GM12892 (cell line): ENCODE results near the gene CHAD.

ENCODE experiments used
- POLR2A ChIP-seq: IDR thresholded peaks from 2 replicates; pipeline ENCODE4 v1.6.1; 2011; ENCODE audit warnings: low read depth, low read length, control low read depth
- POLR2AphosphoS5 ChIP-seq: IDR thresholded peaks from 2 replicates; pipeline ENCODE4 v1.6.1; 2011; ENCODE audit warnings: low read depth, low read length, control low read depth
- TAF1 ChIP-seq: IDR thresholded peaks from 2 replicates; pipeline ENCODE4 v1.6.1; 2011; ENCODE audit warnings: low read depth, mild to moderate bottlenecking, control low read depth, low read length, borderline replicate concordance

- TF ChIP-seq POLR2AphosphoS5 (no peak), POLR2A (no peak), TAF1 (no peak)
Measured at GRCh38 chr17:50472286-50472685, 3.6 kb upstream of the CHAD start.
